ENCODE measurements around the gene TTC16. TPM values are rescaled to one million over a fixed set of nuclear protein-coding genes. Genes with fewer than 3 reads are reported as not detected.

TTC16 gene
- total and polyA plus RNA-seq, 4 donors: 0.38 to 0.63 (median 0.61) TPM; not detected in 1

DNA sequence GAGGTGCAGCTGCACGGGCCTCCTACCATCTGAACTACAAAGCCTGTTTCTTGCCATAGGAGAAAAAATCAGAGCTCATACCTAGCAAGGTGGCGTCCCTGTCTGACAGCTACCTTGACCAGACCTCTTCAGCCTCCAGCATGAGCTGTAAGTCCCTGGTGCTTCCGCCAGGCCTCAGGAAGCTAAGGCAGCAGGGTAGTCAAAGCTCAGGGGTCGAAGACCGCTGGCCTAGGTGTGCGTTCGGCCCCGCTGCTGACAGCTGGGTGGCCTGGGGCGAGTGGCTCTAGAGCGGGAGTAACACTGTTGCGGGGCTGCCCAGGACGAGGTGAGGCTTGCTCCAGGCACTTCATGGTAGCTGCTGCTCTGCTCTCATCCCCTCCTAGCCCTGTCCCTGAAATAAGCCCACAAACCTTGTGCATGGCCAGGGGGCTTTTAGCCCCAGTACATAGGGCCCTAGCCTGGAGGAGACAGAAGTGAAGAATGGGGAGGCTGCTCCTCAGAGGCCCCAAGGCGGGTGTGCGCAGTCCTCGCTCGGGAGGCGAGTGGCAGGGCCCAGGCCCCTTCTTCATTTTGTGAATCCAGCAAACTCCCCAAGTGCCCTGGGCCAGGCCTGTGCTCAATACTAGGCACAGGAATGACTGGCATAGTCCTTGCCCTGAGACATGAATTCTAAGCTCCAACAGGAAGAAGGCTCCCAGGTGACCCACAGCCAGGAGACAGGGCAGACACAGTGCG, 13.8 kb downstream of the TTC16 start:
- Histone ChIP-seq H3K4me1 (ENCODE audit: control insufficient read depth, insufficient read depth, low read length) (peaks cover 21% of the 10 kb centered on the region), H3K9me3 (ENCODE audit: control insufficient read depth, insufficient read depth, low read length) (no peaks in the 10 kb centered on the region), H3K4me3 (ENCODE audit: low read depth, low read length) (no peak overlapping the region), H3K27me3 (ENCODE audit: control insufficient read depth, insufficient read depth, low read length) (no peaks in the 10 kb centered on the region), H3K36me3 (ENCODE audit: control insufficient read depth, insufficient read depth, low read length) (peaks cover 45% of the 10 kb centered on the region), H3K27ac (ENCODE audit: low read depth, low read length) (no peak overlapping the region)
- WGBS (ENCODE audit: insufficient coverage): 90% methylated on average over 15 of the region's 18 CpGs
- DNase-seq (ENCODE audit: low read depth in 4 of 6, low spot score in 6 of 6): no peak

DNA sequence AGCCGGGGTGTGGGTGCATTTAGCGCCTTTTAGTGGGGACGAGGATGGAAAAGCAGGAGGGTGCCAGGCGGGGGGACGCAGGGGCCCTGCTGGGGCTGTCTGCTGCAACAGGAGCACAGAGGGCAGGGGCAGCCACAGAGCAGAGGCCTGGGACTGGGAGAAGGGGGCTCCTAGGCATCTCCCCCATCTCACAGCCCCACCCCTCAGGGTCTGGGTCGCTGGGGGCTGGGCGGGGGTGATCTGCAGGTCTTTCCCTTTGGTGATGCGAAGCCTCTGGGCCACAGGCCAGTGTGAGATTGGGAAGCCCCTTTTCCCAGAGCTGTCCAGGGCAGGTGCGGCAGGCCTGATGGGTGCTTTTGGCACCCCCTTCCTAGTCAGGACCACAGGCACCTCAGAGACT, 14.4 kb downstream of the TTC16 start:
- no peak overlapping the region for H3K27ac ChIP-seq (ENCODE audit: low read depth, low read length)
- H3K27me3 ChIP-seq (ENCODE audit: control insufficient read depth, insufficient read depth, low read length): no peaks in the 10 kb centered on the region
- 75% methylated on average over 9 of the region's 9 CpGs for WGBS (ENCODE audit: insufficient coverage)
- H3K4me3 ChIP-seq (ENCODE audit: low read depth, low read length): no peak overlapping the region
- H3K9me3 ChIP-seq (ENCODE audit: control insufficient read depth, insufficient read depth, low read length): no peaks in the 10 kb centered on the region
- H3K4me1 ChIP-seq (ENCODE audit: control insufficient read depth, insufficient read depth, low read length): peaks cover 18% of the 10 kb centered on the region
- no peak for DNase-seq (ENCODE audit: low read depth in 4 of 6, low spot score in 6 of 6)
- H3K36me3 ChIP-seq (ENCODE audit: control insufficient read depth, insufficient read depth, low read length): peaks cover 45% of the 10 kb centered on the region

DNA sequence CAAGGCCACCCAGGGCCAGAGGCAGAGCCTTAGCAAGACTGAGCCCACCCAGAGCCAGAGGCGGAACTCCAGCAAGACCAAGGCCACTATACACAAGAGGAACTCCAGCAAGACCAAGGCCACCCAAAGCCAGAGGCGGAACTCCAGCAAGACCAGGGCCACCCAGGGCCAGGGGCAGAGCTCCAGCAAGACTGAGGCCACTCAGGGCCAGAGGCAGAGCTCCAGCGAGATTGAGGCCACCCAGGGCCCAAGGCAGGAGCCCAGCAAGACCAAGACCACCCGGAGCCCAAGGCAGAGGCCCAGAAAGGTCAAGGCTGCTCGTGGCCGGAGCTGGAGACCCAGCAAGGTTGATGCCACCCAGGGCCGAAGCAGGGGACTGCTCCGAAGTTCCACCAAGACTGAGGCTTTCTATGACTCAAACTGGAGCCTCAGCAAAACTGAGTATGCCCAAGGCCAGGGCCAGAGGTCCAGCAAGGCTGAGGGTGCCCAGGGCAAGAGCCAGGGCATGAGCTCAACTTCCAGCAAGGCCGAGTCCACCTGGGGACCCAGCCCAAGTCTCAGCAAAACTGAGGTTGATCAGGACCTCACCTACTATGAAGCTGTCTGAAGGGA, 15.0 kb downstream of the TTC16 start:
- 96% methylated on average over 9 of the region's 9 CpGs for WGBS (ENCODE audit: insufficient coverage)
- H3K36me3 ChIP-seq (ENCODE audit: control insufficient read depth, insufficient read depth, low read length): peaks cover 45% of the 10 kb centered on the region

GRCh38 chr9:127731938-127732337, 16.1 kb downstream of the TTC16 start:
- Histone ChIP-seq H3K36me3 (ENCODE audit: control insufficient read depth, insufficient read depth, low read length) (peaks cover 45% of the 10 kb centered on the region), H3K27ac (ENCODE audit: low read depth, low read length) (no peak overlapping the region), H3K4me1 (ENCODE audit: control insufficient read depth, insufficient read depth, low read length) (peaks cover 24% of the 10 kb centered on the region), H3K27me3 (ENCODE audit: control insufficient read depth, insufficient read depth, low read length) (no peaks in the 10 kb centered on the region), H3K4me3 (ENCODE audit: low read depth, low read length) (no peak overlapping the region), H3K9me3 (ENCODE audit: control insufficient read depth, insufficient read depth, low read length) (no peaks in the 10 kb centered on the region)
- 88% methylated on average over 13 of the region's 16 CpGs for WGBS (ENCODE audit: insufficient coverage)
- no peak for DNase-seq (ENCODE audit: low read depth in 4 of 6, low spot score in 6 of 6)

More for the DNA sequence above, 15.0 kb downstream of the TTC16 start:
- Histone ChIP-seq H3K9me3 (ENCODE audit: control insufficient read depth, insufficient read depth, low read length) (no peaks in the 10 kb centered on the region), H3K4me1 (ENCODE audit: control insufficient read depth, insufficient read depth, low read length) (peaks cover 19% of the 10 kb centered on the region), H3K27ac (ENCODE audit: low read depth, low read length) (no peak overlapping the region), H3K27me3 (ENCODE audit: control insufficient read depth, insufficient read depth, low read length) (no peaks in the 10 kb centered on the region), H3K4me3 (ENCODE audit: low read depth, low read length) (no peak overlapping the region)
- DNase-seq (ENCODE audit: low read depth in 4 of 6, low spot score in 6 of 6): no peak

- 91% methylated on average over 21 of the region's 21 CpGs for WGBS (ENCODE audit: insufficient coverage)
- no peaks in the 10 kb centered on the region for H3K27me3 ChIP-seq (ENCODE audit: control insufficient read depth, insufficient read depth, low read length)
- no peak overlapping the region for H3K4me3 ChIP-seq (ENCODE audit: low read depth, low read length)
- DNase-seq (ENCODE audit: low read depth in 4 of 6, low spot score in 6 of 6): no peak
- H3K27ac ChIP-seq (ENCODE audit: low read depth, low read length): no peak overlapping the region
- H3K36me3 ChIP-seq (ENCODE audit: control insufficient read depth, insufficient read depth, low read length): peaks cover 42% of the 10 kb centered on the region
- peaks cover 24% of the 10 kb centered on the region for H3K4me1 ChIP-seq (ENCODE audit: control insufficient read depth, insufficient read depth, low read length)
- no peaks in the 10 kb centered on the region for H3K9me3 ChIP-seq (ENCODE audit: control insufficient read depth, insufficient read depth, low read length)
These were observed 16.6 kb downstream of the TTC16 start for GRCh38 chr9:127732444-127732843.

- no peaks in the 10 kb centered on the region for H3K27me3 ChIP-seq (ENCODE audit: control insufficient read depth, insufficient read depth, low read length)
- no peak for DNase-seq (ENCODE audit: low read depth in 4 of 6, low spot score in 6 of 6)
- H3K9me3 ChIP-seq (ENCODE audit: control insufficient read depth, insufficient read depth, low read length): no peaks in the 10 kb centered on the region
- peaks cover 24% of the 10 kb centered on the region for H3K4me1 ChIP-seq (ENCODE audit: control insufficient read depth, insufficient read depth, low read length)
- H3K36me3 ChIP-seq (ENCODE audit: control insufficient read depth, insufficient read depth, low read length): peaks cover 47% of the 10 kb centered on the region
- no peak overlapping the region for H3K27ac ChIP-seq (ENCODE audit: low read depth, low read length)
- no peak overlapping the region for H3K4me3 ChIP-seq (ENCODE audit: low read depth, low read length)
- 58% methylated on average over 2 of the region's 2 CpGs for WGBS (ENCODE audit: insufficient coverage)
These were observed 17.7 kb downstream of the TTC16 start for GRCh38 chr9:127733614-127734013.

DNA sequence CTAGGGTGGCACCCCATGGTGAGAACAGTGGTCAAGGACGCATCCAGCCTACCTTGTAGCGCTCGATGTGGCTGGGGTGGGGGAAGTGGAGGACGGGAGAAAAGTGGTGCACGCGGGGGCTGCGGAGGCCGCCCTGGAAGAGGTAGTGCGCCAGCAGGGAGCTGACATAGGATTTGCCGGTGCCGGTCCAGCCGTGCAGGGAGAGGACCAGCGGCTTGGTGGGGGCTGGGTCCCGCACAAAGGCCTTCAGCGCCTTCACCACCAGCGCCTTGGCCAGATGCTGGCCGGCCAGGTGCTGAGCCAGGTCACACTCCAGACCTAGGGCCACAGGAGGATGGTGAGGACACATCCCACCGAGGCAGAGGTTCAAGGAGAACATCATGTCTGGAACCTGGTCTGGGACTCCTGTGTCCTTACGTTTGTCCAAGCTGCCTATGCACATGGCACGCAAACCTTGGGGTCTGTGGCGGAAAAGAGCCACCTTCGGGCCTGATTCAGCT, 18.4 kb downstream of the TTC16 start:
- WGBS (ENCODE audit: insufficient coverage): 32% methylated on average over 22 of the region's 22 CpGs
- Histone ChIP-seq H3K27ac (ENCODE audit: low read depth, low read length) (peak overlapping the region; percentile 92), H3K27me3 (ENCODE audit: control insufficient read depth, insufficient read depth, low read length) (no peaks in the 10 kb centered on the region), H3K9me3 (ENCODE audit: control insufficient read depth, insufficient read depth, low read length) (no peaks in the 10 kb centered on the region), H3K4me3 (ENCODE audit: low read depth, low read length) (peak overlapping the region; percentile 74), H3K36me3 (ENCODE audit: control insufficient read depth, insufficient read depth, low read length) (peaks cover 54% of the 10 kb centered on the region), H3K4me1 (ENCODE audit: control insufficient read depth, insufficient read depth, low read length) (peaks cover 24% of the 10 kb centered on the region)
- DNase-seq (ENCODE audit: low read depth in 4 of 6, low spot score in 6 of 6): no peak

DNA sequence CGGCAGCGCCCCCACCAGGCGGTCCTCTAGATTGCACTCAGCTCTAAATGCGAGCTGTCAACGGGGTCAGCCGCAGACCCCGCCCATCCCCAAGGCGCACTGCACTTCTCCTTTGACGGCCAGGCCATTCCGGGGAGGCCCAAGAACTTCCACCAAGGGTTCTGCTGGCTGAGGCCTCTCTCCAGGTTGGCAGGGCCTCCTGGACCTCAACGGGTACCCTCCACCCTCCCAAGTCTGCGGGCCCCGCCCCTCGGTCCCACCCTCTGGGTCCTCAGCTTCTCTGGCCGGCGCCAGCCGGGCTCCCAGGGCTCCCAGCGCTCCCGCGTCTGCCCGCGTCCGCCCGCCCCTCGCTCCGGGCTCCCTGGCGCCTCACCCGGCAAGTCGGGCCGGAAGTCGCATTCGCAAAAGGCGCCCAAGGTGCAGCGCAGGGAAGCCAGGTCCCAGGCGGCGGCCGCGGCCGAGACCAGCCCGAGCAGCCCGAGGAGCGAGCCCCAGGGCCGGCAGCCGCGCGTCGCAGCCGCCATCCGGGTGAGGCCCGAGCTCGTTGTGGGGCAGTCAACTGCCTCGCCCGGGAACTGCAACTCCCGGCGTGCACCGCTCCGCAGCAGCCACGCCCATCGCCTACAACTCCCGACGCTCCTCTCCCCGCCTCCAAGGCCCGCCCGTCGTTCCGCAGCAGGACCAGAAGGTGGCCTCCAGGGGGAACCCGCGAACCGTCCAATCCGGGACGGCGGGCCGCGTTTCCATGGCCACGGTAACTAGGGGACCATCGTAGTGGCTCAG, 19.1 kb downstream of the TTC16 start, which contains the start of gene TOR2A:
TOR2A (minus strand) TSS at position 548 of the 783 bp plus-strand sequence; CDS start at position 524, 24 bp downstream.
- DNase-seq (ENCODE audit: low read depth in 4 of 6, low spot score in 6 of 6): peak; percentile 91 to 99 (median 96)
- Histone ChIP-seq H3K27ac (ENCODE audit: low read depth, low read length) (peak within 1 kb of the TSS; percentile 92), H3K36me3 (ENCODE audit: control insufficient read depth, insufficient read depth, low read length) (peaks cover 55% of the 10 kb centered on the region), H3K4me1 (ENCODE audit: control insufficient read depth, insufficient read depth, low read length) (peaks cover 24% of the 10 kb centered on the region), H3K4me3 (ENCODE audit: low read depth, low read length) (peak within 1 kb of the TSS; percentile 74), H3K9me3 (ENCODE audit: control insufficient read depth, insufficient read depth, low read length) (no peaks in the 10 kb centered on the region), H3K27me3 (ENCODE audit: control insufficient read depth, insufficient read depth, low read length) (no peaks in the 10 kb centered on the region)
- WGBS (ENCODE audit: insufficient coverage): under 1% methylated on average over 76 of the region's 76 CpGs

- no peaks in the 10 kb centered on the region for H3K27me3 ChIP-seq (ENCODE audit: control insufficient read depth, insufficient read depth, low read length)
- peak in 2 of 6 donors; percentile 44 to 82 for DNase-seq (ENCODE audit: low read depth in 4 of 6, low spot score in 6 of 6)
- WGBS (ENCODE audit: insufficient coverage): 30% methylated on average over 11 of the region's 15 CpGs
- peaks cover 24% of the 10 kb centered on the region for H3K4me1 ChIP-seq (ENCODE audit: control insufficient read depth, insufficient read depth, low read length)
- H3K4me3 ChIP-seq (ENCODE audit: low read depth, low read length): peak overlapping the region; percentile 74
- peaks cover 52% of the 10 kb centered on the region for H3K36me3 ChIP-seq (ENCODE audit: control insufficient read depth, insufficient read depth, low read length)
- peak overlapping the region; percentile 67 for H3K27ac ChIP-seq (ENCODE audit: low read depth, low read length)
- no peaks in the 10 kb centered on the region for H3K9me3 ChIP-seq (ENCODE audit: control insufficient read depth, insufficient read depth, low read length)
These were observed 19.8 kb downstream of the TTC16 start for GRCh38 chr9:127735530-127736185.
